B cell (primary cell): ENCODE data around the gene AANAT.

ENCODE experiments used
- EZH2 ChIP-seq: IDR thresholded peaks from 2 replicates; pipeline ENCODE4 v1.6.1; 2012; ENCODE audit warnings: borderline replicate concordance, low read depth, mild to moderate bottlenecking, moderate library complexity, low read length; ENCODE audit not compliant: insufficient read depth, poor library complexity, severe bottlenecking
- TF ChIP-seq, protein P1 (sequence below): fragments of 200-600 bp; IDR thresholded peaks from one replicate; pipeline ENCODE4 v1.8.0; 2022; ENCODE audit warnings: antibody characterized with exemption, mild to moderate bottlenecking

DNA sequence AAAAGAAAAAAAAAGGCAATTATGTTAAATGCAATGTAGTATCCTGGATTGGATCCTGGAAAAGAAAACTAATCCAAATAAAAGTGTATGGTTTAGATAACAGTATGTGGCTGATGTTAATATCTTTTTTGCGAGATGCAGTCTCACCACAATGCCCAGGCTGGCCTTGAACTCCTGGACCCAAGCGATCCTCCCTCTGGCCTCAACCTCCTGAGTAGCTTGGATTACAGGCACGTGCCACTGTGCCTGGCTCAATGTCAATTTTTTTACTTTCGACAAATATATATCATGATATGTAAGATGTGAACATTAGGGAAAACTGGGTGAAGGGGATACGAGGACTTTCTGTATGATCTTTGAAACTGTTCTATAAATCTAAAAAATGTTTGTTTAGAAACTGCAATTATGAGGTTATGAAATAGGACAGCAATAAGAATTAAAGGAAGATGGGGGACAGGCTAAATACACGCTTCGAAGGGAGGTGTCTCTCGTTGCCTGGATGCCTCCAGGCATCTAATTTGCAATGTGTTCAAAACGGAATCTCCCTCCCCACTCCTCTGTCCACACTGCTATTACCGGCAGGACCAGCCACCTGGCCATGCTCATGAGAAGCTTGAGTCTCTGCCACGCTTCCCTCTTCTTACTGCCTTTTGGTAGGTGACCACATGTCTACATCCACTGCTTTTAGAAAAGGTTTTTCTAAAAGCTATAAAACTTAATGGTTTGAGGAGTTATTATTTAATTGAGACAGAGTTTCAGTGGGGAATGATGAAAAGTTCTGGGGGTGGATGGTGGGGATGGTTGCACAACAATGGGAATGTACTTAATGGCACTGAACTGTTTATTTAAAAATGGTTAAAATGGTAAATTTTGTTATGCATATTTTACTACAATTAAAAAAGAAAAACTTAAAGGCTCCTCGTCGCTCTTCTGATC lies 29.7 kb upstream of the AANAT start:
- TF ChIP-seq, protein P1, sequence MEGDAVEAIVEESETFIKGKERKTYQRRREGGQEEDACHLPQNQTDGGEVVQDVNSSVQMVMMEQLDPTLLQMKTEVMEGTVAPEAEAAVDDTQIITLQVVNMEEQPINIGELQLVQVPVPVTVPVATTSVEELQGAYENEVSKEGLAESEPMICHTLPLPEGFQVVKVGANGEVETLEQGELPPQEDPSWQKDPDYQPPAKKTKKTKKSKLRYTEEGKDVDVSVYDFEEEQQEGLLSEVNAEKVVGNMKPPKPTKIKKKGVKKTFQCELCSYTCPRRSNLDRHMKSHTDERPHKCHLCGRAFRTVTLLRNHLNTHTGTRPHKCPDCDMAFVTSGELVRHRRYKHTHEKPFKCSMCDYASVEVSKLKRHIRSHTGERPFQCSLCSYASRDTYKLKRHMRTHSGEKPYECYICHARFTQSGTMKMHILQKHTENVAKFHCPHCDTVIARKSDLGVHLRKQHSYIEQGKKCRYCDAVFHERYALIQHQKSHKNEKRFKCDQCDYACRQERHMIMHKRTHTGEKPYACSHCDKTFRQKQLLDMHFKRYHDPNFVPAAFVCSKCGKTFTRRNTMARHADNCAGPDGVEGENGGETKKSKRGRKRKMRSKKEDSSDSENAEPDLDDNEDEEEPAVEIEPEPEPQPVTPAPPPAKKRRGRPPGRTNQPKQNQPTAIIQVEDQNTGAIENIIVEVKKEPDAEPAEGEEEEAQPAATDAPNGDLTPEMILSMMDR = no peak
- no peak for TF ChIP-seq EZH2
